Stimulated activated naive CD8-positive, alpha-beta T cell treated with anti-CD3 and anti-CD28 coated beads, Interleukin-15, amount 100 ng/mL, for 72 hours (primary cell): ENCODE measurements around the gene PRR18.
A peak's percentile ranks its signal among the peaks of the same experiment; 100 is the strongest.

Experiments
- ATAC-seq: fragments of 150-1000 bp; cut with Tn5 transposase; 2 replicates; pipeline ENCODE4 v1.10.0; 2021; ENCODE audit warnings: mild to moderate bottlenecking, moderate library complexity
- DNase-seq, 2 donors: peaks; one replicate each; pipeline ENCODE4 v3.0.0; 2021 to 2022
- H3K27ac Mint-ChIP-seq, 2 donors: one replicate each; pipeline ENCODE4 v1.8.0; 2022; ENCODE audit warnings: mild to moderate bottlenecking in 2 of 2, mixed read lengths in 2 of 2, moderate library complexity in 2 of 2
- H3K27me3 Mint-ChIP-seq: one replicate; pipeline ENCODE4 v1.8.0; 2022; ENCODE audit warnings: mixed read lengths
- H3K4me1 Mint-ChIP-seq: one replicate; pipeline ENCODE4 v1.8.0; 2022; ENCODE audit warnings: mild to moderate bottlenecking, mixed read lengths
- H3K4me3 Mint-ChIP-seq, 2 donors: one replicate each; pipeline ENCODE4 v1.8.0; 2022; ENCODE audit warnings: mild to moderate bottlenecking in 2 of 2, mixed read lengths in 2 of 2, moderate library complexity in 1 of 2
- H3K9me3 Mint-ChIP-seq, 2 donors: one replicate each; pipeline ENCODE4 v1.8.0; 2022; ENCODE audit warnings: mixed read lengths in 2 of 2

Gene PRR18

GRCh38 chr6:166275714-166276166 lies 32.5 kb downstream of the PRR18 start:
- DNase-seq (peak; percentile 77 to 85), ATAC-seq (peak; percentile 83)
- Mint-ChIP-seq H3K27me3 (peaks cover 8% of the 10 kb centered on the region), H3K9me3 (no peaks in the 10 kb centered on the region), H3K4me3 (no peak overlapping the region), H3K4me1 (peaks cover 14% of the 10 kb centered on the region), H3K27ac (peak overlapping the region in 1 of 2 donors; percentile 31)

GRCh38 chr6:166274739-166275370 lies 33.3 kb downstream of the PRR18 start:
- ATAC-seq (peak; percentile 34), DNase-seq (no peak)
- Mint-ChIP-seq H3K4me3 (no peak overlapping the region), H3K27ac (no peak overlapping the region), H3K4me1 (peaks cover 14% of the 10 kb centered on the region), H3K9me3 (no peaks in the 10 kb centered on the region), H3K27me3 (peaks cover 8% of the 10 kb centered on the region)

- DNase-seq, result no peak
- H3K4me1 Mint-ChIP-seq, result peaks cover 14% of the 10 kb centered on the region
- no peaks in the 10 kb centered on the region for H3K9me3 Mint-ChIP-seq
- no peak overlapping the region for H3K27ac Mint-ChIP-seq
- peaks cover 8% of the 10 kb centered on the region for H3K27me3 Mint-ChIP-seq
- no peak for ATAC-seq
- no peak overlapping the region for H3K4me3 Mint-ChIP-seq
These were observed 34.0 kb downstream of the PRR18 start for GRCh38 chr6:166274163-166274562.

- Mint-ChIP-seq H3K4me3 (no peak overlapping the region), H3K27ac (no peak overlapping the region), H3K9me3 (no peaks in the 10 kb centered on the region), H3K4me1 (peaks cover 14% of the 10 kb centered on the region), H3K27me3 (peaks cover 7% of the 10 kb centered on the region)
- no peak for ATAC-seq
- no peak for DNase-seq
These were observed 36.8 kb downstream of the PRR18 start for GRCh38 chr6:166271376-166271765.

- H3K4me1 Mint-ChIP-seq, result peaks cover 10% of the 10 kb centered on the region
- ATAC-seq, result no peak
These were observed 37.4 kb downstream of the PRR18 start for GRCh38 chr6:166270706-166271375.

GRCh38 chr6:166269301-166270039 lies 38.7 kb downstream of the PRR18 start:
- ATAC-seq (no peak), DNase-seq (no peak)
- Mint-ChIP-seq H3K4me3 (no peak overlapping the region), H3K27ac (no peak overlapping the region), H3K4me1 (no peaks in the 10 kb centered on the region), H3K27me3 (no peaks in the 10 kb centered on the region), H3K9me3 (no peaks in the 10 kb centered on the region)

More at GRCh38 chr6:166270706-166271375, 37.4 kb downstream of the PRR18 start:
- peaks cover 1% of the 10 kb centered on the region for H3K27me3 Mint-ChIP-seq
- no peak for DNase-seq
- no peak overlapping the region for H3K27ac Mint-ChIP-seq
- no peaks in the 10 kb centered on the region for H3K9me3 Mint-ChIP-seq
- H3K4me3 Mint-ChIP-seq, result no peak overlapping the region

GRCh38 chr6:166268431-166268830 lies 39.8 kb downstream of the PRR18 start:
- Mint-ChIP-seq H3K4me3 (no peak overlapping the region), H3K27me3 (no peaks in the 10 kb centered on the region), H3K9me3 (no peaks in the 10 kb centered on the region), H3K4me1 (no peaks in the 10 kb centered on the region), H3K27ac (no peak overlapping the region)
- ATAC-seq, result no peak
- DNase-seq, result no peak

GRCh38 chr6:166267526-166267925 lies 40.7 kb downstream of the PRR18 start:
- no peak for ATAC-seq
- H3K4me1 Mint-ChIP-seq, result no peaks in the 10 kb centered on the region
- H3K27ac Mint-ChIP-seq, result no peak overlapping the region
- DNase-seq, result no peak
- no peak overlapping the region for H3K4me3 Mint-ChIP-seq
- no peaks in the 10 kb centered on the region for H3K27me3 Mint-ChIP-seq
- no peaks in the 10 kb centered on the region for H3K9me3 Mint-ChIP-seq

- H3K27ac Mint-ChIP-seq, result no peak overlapping the region
- H3K4me1 Mint-ChIP-seq, result no peaks in the 10 kb centered on the region
- no peak for DNase-seq
- H3K9me3 Mint-ChIP-seq, result no peaks in the 10 kb centered on the region
- H3K4me3 Mint-ChIP-seq, result no peak overlapping the region
- H3K27me3 Mint-ChIP-seq, result no peaks in the 10 kb centered on the region
- ATAC-seq, result no peak
These were observed 41.9 kb downstream of the PRR18 start for GRCh38 chr6:166266336-166266735.

- Mint-ChIP-seq H3K4me1 (peaks cover 19% of the 10 kb centered on the region), H3K27me3 (peaks cover 7% of the 10 kb centered on the region), H3K9me3 (no peaks in the 10 kb centered on the region), H3K27ac (no peak overlapping the region), H3K4me3 (no peak overlapping the region)
- no peak for DNase-seq
- no peak for ATAC-seq
These were observed 45.3 kb downstream of the PRR18 start for GRCh38 chr6:166262743-166263515.

GRCh38 chr6:166259296-166259977 lies 48.8 kb downstream of the PRR18 start:
- peaks cover 6 to 9% of the 10 kb centered on the region in 2 donors for H3K9me3 Mint-ChIP-seq
- ATAC-seq (no peak), DNase-seq (no peak)
- peak overlapping the region in 1 of 2 donors; percentile 6 for H3K27ac Mint-ChIP-seq
- H3K4me1 Mint-ChIP-seq, result peaks cover 29% of the 10 kb centered on the region
- H3K27me3 Mint-ChIP-seq, result peaks cover 28% of the 10 kb centered on the region
- peak overlapping the region; percentile 52 to 68 for H3K4me3 Mint-ChIP-seq

GRCh38 chr6:166258854-166259276 lies 49.3 kb downstream of the PRR18 start:
- ATAC-seq (peak; percentile 88), DNase-seq (peak; percentile 25 to 51)
- Mint-ChIP-seq H3K27me3 (peaks cover 34% of the 10 kb centered on the region), H3K4me3 (peak overlapping the region; percentile 52 to 68), H3K9me3 (peaks cover 6 to 9% of the 10 kb centered on the region in 2 donors), H3K4me1 (peaks cover 33% of the 10 kb centered on the region), H3K27ac (peak overlapping the region in 1 of 2 donors; percentile 6)

GRCh38 chr6:166257911-166258318 lies 50.3 kb downstream of the PRR18 start:
- Mint-ChIP-seq H3K4me3 (peak overlapping the region; percentile 45 to 68), H3K27ac (peak overlapping the region in 1 of 2 donors; percentile 65), H3K9me3 (peaks cover 6 to 9% of the 10 kb centered on the region in 2 donors), H3K4me1 (peaks cover 42% of the 10 kb centered on the region), H3K27me3 (peaks cover 44% of the 10 kb centered on the region)
- DNase-seq, result peak; percentile 15 to 53
- peak; percentile 80 for ATAC-seq
